ENCODE results near the gene NDUFV3.
"Not testable (repeated sequence)": the region's sequence is repeated elsewhere in the genome, so short reads cannot be mapped to it uniquely, and the experiment has no call there.

NDUFV3 gene

DNA sequence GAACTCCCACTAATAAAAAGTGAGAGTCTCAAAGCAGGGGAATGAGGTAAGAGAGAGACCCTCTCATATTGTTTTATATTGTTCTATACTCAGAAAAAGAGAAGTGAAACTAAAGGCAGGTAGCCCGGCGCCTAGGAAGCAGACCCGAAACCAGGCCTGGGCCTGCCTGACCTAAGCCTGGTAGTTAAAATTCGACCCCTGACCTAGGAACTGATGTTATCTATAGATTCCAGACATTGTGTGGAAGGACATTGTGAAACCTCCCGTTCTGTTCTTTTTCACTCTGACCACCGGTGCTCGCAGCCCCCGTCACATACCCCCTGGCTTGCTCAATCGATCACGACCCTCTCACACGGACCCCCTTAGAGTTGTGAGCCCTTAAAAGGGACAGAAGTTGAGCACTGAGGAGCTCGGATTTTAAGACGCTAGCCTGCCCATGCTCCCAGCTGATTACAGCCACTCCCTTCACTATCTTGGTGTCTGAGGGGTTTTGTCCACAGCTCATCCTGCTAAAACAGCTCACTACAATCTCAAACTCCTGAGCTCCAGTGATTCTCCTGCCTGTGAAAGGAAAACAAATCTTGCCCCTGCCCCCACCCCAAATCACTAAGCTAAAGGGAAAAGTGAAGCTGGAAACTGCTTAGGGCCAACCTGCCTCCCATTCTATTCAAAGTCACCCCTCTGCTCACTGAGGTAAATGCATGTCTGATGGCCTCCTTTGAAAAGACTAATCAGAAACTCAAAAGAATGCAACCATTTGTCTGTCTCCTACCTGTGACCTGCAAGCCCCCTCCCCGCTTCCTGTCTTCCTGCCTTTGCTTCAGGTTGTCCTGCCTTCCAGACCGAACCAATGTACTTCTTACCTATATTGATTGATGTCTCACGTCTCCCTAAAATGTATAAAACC is 44.2 kb downstream of the NDUFV3 start:
- not testable (repeated sequence) for DNase-seq

DNA sequence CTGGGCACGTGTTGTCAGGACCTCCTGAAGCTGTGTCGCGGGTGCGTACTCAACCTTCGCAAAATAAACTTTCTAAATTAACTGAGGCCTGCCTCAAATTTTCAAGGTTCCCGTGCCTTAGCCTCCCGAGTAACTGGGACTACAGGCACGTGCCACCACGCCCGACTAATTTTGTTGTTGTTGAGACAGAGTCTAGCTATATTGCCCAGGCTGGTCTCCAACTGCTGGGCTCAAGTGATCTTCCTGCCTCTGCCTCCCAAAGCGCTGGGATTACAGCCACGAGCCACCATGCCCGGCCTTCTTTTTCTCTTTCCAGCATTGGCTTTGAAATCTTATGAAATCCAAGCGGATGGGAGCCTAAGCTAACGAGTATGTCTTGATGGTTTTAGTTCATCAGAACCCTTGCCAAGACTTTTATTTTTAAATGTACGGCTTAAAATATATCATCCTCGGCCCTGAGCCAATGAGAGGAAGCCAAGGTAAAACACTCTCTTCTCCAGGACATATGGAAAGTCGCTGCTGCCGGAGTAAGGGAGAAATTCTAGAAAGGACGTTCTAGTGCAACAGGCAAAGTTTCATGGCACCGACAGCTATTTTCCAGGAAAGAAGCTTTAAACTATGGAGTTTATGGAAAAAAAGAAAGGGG is 45.0 kb downstream of the NDUFV3 start:
- no peak for DNase-seq

DNA sequence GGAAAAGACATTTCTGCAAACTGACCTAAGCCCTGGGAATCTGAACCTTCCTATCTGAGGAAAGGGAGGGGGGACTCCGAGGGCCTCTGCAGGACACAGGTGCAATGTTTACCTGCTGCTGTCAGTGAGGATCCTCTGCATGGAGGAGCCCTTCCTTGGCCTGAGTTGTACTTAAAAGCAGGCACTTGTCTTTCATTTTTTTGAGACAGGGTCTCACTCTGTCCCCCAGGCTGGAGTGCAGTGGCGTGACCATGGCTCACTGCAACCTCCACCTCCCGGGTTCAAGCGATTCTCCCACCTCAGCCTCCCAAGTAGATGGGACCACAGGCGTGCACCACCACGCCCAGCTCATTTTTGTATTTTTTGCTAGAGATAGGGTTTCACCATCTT is 45.5 kb downstream of the NDUFV3 start:
- DNase-seq, result not testable (repeated sequence)

- peak; percentile 96 for DNase-seq
Measured at GRCh38 chr21:42939582-42940413, 46.7 kb downstream of the NDUFV3 start.

DNA sequence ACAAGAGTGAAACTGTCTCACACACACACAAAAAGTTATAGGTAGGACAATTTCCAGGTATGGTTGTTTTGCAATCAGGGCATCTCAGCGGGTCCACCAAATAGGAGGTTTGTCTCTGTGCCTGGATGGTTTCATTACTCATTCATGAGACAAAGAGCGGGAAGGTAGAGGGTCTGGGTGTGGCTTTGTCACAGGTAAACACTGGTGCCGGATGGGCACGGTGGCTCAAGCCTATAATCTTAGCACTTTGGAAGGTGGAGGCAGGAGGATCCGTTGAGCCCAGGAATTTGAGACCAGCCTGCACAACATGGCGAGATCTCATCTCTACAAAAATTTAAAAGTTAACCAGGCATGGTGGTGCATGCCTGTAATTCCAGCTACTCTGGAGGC is 48.6 kb downstream of the NDUFV3 start:
- no peak for DNase-seq

DNA sequence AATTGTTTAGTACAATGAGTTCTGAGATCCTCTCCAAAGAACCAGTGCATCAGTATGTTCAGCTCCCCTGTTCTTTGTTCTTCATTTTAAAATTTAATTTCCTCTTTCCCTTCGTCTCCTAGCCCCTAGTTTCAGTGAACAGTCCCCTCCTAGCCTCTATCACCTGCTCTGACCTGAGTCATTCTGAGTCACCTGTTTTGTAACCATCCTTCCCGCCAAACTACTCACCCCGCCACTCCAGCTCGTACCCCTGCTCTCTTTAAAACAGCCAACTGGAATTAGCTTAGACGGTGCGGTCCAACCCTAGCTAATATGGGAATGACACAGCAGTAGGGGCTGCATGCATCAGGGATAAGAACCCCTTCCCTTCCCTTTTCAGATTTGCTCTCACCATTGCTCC is 49.1 kb downstream of the NDUFV3 start:
- DNase-seq, result no peak

- DNase-seq, result not testable (repeated sequence)
Measured at GRCh38 chr21:42949094-42949755, 56.1 kb downstream of the NDUFV3 start.

- DNase-seq, result not testable (repeated sequence)
Measured at GRCh38 chr21:42951193-42951592, 58.1 kb downstream of the NDUFV3 start.

- no peak for DNase-seq
Measured at GRCh38 chr21:42956824-42957630, 63.9 kb downstream of the NDUFV3 start.

DNA sequence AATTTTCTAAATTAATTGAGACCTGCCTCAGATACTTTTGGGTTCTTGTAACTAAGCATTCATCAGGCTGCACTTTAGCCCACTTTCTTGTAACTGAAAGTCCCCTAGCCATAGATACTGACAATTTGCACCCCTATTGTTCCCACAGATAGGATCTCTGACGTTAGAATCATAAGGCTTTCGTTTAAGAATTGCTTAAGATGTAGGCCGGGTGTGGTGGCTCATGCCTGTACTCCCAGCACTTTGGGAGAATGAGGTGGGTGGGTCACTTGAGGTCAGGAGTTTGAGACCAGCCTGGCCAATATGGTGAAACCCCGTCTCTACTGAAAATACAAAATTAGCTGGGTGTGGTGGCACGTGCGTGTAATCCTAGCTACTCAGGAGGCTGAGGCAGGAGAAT is 65.0 kb downstream of the NDUFV3 start:
- DNase-seq, result not testable (repeated sequence)

GRCh38 chr21:42959728-42960127 is 66.6 kb downstream of the NDUFV3 start:
- no peak for DNase-seq

- DNase-seq, result no peak
Measured at GRCh38 chr21:42962380-42963007, 69.4 kb downstream of the NDUFV3 start.

Data from EL (cell line).